Measurements from ENCODE around the gene OR4D1. TPM values are rescaled to one million over a fixed set of nuclear protein-coding genes. Genes with fewer than 3 reads are reported as not detected.
"Not testable (repeated sequence)": the region's sequence is repeated elsewhere in the genome, so short reads cannot be mapped to it uniquely, and the experiment has no call there.

OR4D1 gene
- total and polyA plus RNA-seq, 2 of the 8 experiments (the other 6 are each of a cell fraction or from before 2014, with no cell fraction given), result 0.32 to 0.39 TPM

- TF ChIP-seq JUN (IDR thresholded peaks at IDR 0.05; ENCODE audit: low read depth, low read length), result no peak
- TF ChIP-seq CREB1 (IDR thresholded peaks at IDR 0.05), result no peak
- TF ChIP-seq EGR1 (IDR thresholded peaks at IDR 0.05; ENCODE audit: borderline replicate concordance, low read depth, low read length), result no peak
- no peak for TF ChIP-seq MAFK (IDR thresholded peaks at IDR 0.05; ENCODE audit: low read depth, low read length)
- TF ChIP-seq USF2 (IDR thresholded peaks at IDR 0.05; ENCODE audit: low read length), result no peak
These were observed 20.3 kb upstream of the OR4D1 start (continued) for GRCh38 chr17:58127846-58128245.

GRCh38 chr17:58132697-58133096 is 15.5 kb upstream of the OR4D1 start:
- not testable (repeated sequence) for H3K4me1 ChIP-seq (replicated peaks in 1 of 4; ENCODE audit: control insufficient read depth in 3 of 4, insufficient read depth in 4 of 4, low read length in 3 of 4); H4K91ac ChIP-seq (replicated peaks; ENCODE audit: insufficient read length, low read length); H4K20me1 ChIP-seq (replicated peaks in 1 of 2; ENCODE audit: control insufficient read depth in 1 of 2, insufficient read depth in 2 of 2, low read length in 2 of 2)

More at GRCh38 chr17:58132697-58133096, 15.5 kb upstream of the OR4D1 start:
- H3K56ac ChIP-seq (replicated peaks; ENCODE audit: insufficient read length, low read depth, low read length); H2BK12ac ChIP-seq (ENCODE audit: low read depth, low read length); H3K9me3 ChIP-seq (ENCODE audit: insufficient read depth in 2 of 2, low read depth in 1 of 2, low read length in 1 of 2); FAIRE-seq; H3K23me2 ChIP-seq (ENCODE audit: low read depth, low read length); H3K23ac ChIP-seq (ENCODE audit: insufficient read length); H3K4ac ChIP-seq (replicated peaks; ENCODE audit: insufficient read length, low read depth, low read length); CTCF ChIA-PET (ENCODE audit: partially characterized antibody); H3K27ac ChIP-seq (ENCODE audit: low read depth, low read length); H2BK15ac ChIP-seq (ENCODE audit: low read length); H2AFZ ChIP-seq (ENCODE audit: low read length); H3K4me3 ChIP-seq (ENCODE audit: extremely low read depth in 1 of 4, insufficient read depth in 2 of 4, low read depth in 3 of 4, low read length in 4 of 4); H3K9ac ChIP-seq (replicated peaks in 1 of 4; ENCODE audit: extremely low read depth in 1 of 4, low read depth in 3 of 4, low read length in 3 of 4); H2BK20ac ChIP-seq (ENCODE audit: low read length); H3K14ac ChIP-seq (ENCODE audit: insufficient read length); H3K27me3 ChIP-seq (replicated peaks in 1 of 4; ENCODE audit: control insufficient read depth in 3 of 4, extremely low read depth in 1 of 4, insufficient read depth in 3 of 4, low read length in 3 of 4); H3K4me2 ChIP-seq (ENCODE audit: insufficient read depth in 1 of 2, low read depth in 2 of 2, low read length in 2 of 2); H3K18ac ChIP-seq (ENCODE audit: extremely low read depth, low read length); H3K36me3 ChIP-seq (ENCODE audit: control insufficient read depth in 2 of 4, insufficient read depth in 4 of 4, low read length in 3 of 4); H2BK120ac ChIP-seq (replicated peaks; ENCODE audit: low read depth, low read length); H4K5ac ChIP-seq (ENCODE audit: insufficient read length, low read depth, low read length); H3K79me2 ChIP-seq (ENCODE audit: control insufficient read depth in 1 of 2, insufficient read depth in 2 of 2, low read length in 2 of 2); H2BK5ac ChIP-seq (ENCODE audit: low read depth, low read length); H4K8ac ChIP-seq (ENCODE audit: extremely low read depth, insufficient read depth, low read length); H2AK5ac ChIP-seq (ENCODE audit: low read depth, low read length); POLR2A ChIA-PET (ENCODE audit: partially characterized antibody); H3K79me1 ChIP-seq (ENCODE audit: low read depth, low read length); DNase-seq (ENCODE audit: low read depth in 1 of 2, low spot score in 2 of 2): not testable (repeated sequence)
- 88% methylated on average over 5 of the region's 5 CpGs; no CpG with 5 or more reads in 1 of the 2 experiments for WGBS, 2 experiments (ENCODE audit: extremely low coverage in 1 of 2, insufficient coverage in 1 of 2, insufficient read length in 1 of 2, insufficient replicate concordance in 2 of 2, low coverage in 1 of 2, low lambda C conversion rate in 2 of 2, missing lambda C conversion rate in 1 of 2)

Data from H1 (cell line).